Adrenal gland (tissue), 12 donors: ENCODE measurements around the gene RAPGEF2. TPM values are rescaled to one million over a fixed set of nuclear protein-coding genes. Genes with fewer than 3 reads are reported as not detected.
"Not testable (repeated sequence)": the region's sequence is repeated elsewhere in the genome, so short reads cannot be mapped to it uniquely, and the experiment has no call there.

ENCODE experiments used
- DNase-seq, 7 donors: peaks; one replicate each; pipeline ENCODE4 v3.0.0-alpha.2; 2019 to 2020
- H3K27ac ChIP-seq, 5 donors: fragments of 200-600 bp; sonication (generic) in 4 of 5; 1 replicate in 3 of 5; 2 replicates in 2 of 5; pipeline versions ENCODE4 v1.5.1 to v1.8.0; 2016 to 2020; ENCODE audit warnings: mild to moderate bottlenecking in 1 of 5
- H3K27me3 ChIP-seq: fragments of 200-600 bp; 2 replicates; pipeline ENCODE4 v1.8.0; 2021
- H3K36me3 ChIP-seq, 2 donors: fragments of 200-600 bp; replicated peaks in 1 of 2; 1 replicate in 1 of 2; 2 replicates in 1 of 2; pipeline versions ENCODE4 v1.5.1 to v1.8.0; 2018 to 2022
- H3K4me1 ChIP-seq, 2 donors: fragments of 200-600 bp; replicated peaks in 1 of 2; 1 replicate in 1 of 2; 2 replicates in 1 of 2; pipeline versions ENCODE4 v1.5.1 to v1.8.0; 2018 to 2021
- H3K4me3 ChIP-seq, 4 donors: fragments of 200-600 bp; sonication (generic) in 3 of 4; one replicate each; pipeline ENCODE4 v1.5.1; 2016 to 2018
- H3K9me3 ChIP-seq, 3 donors: fragments of 200-600 bp; sonication (generic) in 1 of 3; replicated peaks in 1 of 3; 1 replicate in 2 of 3; 2 replicates in 1 of 3; pipeline versions ENCODE4 v1.5.1 to v1.8.0; 2016 to 2021
- POLR2A ChIP-seq, 2 donors: fragments of 450-650 bp; IDR thresholded peaks; one replicate each; pipeline ENCODE4 v1.6.1; 2017; ENCODE audit warnings: antibody characterized with exemption in 2 of 2, mild to moderate bottlenecking in 2 of 2, moderate library complexity in 1 of 2
- WGBS, 4 donors: extraction: QIAGEN DNeasy Blood & Tissue Kit in 2 of 4; methylation state at CpG; one replicate each; pipeline versions ENCODE4 v1.1.5 to v1.1.7; 2013 to 2017; 5-methylcytosine and 5-hydroxymethylcytosine counted together
- intact Hi-C, 2 donors: fragments of 100-400 bp; cut with DNase I; formaldehyde crosslinking; loops; one replicate each; pipeline versions ENCODE4 v1.14.1 to v1.15.0; 2022 to 2023
- polyA plus RNA-seq, 3 donors: library from polyadenylated mRNA; stranded (reverse); fragments of 200-250 nt in 2 of 3; fragments of 350-450 nt in 1 of 3; fragmentation: Illumina TruSeq in 1 of 3; extraction: RNeasy Lipid Tissue Mini Kit (QIAGEN cat#74804) in 1 of 3; gene quantifications; one replicate each; pipeline ENCODE4 v1.2.3, GENCODE V29; 2013 to 2014
- total RNA-seq, 9 donors: library from RNA; depleted of rRNA in 4 of 9; stranded (reverse); fragments of >200 nt in 4 of 9; fragments of 120-200 nt in 1 of 9; fragmentation: NEBNext Ultra II Directional in 1 of 9; extraction: Animal tissue kit (Norgen Biotek cat#: 25700) in 1 of 9; gene quantifications; one replicate each; pipeline versions ENCODE4 v1.1.0 to v1.2.4, GENCODE V29; 2013 to 2023
- TF ChIP-seq, protein P1 (sequence below), 6 experiments: fragments of 450-650 bp in 4 of 6; fragments of 200-600 bp in 2 of 6; sonication (generic) in 1 of 6; IDR thresholded peaks; 1 replicate in 5 of 6; 2 replicates in 1 of 6; pipeline versions ENCODE4 v1.5.1 to v1.8.0; 2016 to 2021; ENCODE audit warnings: antibody characterized with exemption in 6 of 6, mild to moderate bottlenecking in 2 of 6, moderate library complexity in 1 of 6
- donor health status: healthy with polysubstance abuse.
- donor health status: Bipolar disorder and iron deficiency.
- donor health status: DM: yes; HTN: yes; CAD: no.
- donor health status: DM: no; HTN: no; CAD: no.
- donor health status: DM: no; HTN: no; CAD: no.
- donor health status: DM: yes; HTN: yes; CAD: no.

The RAPGEF2 gene
- total and polyA plus RNA-seq, 12 donors, result 5.2 to 53.9 (median 25.3) TPM

DNA sequence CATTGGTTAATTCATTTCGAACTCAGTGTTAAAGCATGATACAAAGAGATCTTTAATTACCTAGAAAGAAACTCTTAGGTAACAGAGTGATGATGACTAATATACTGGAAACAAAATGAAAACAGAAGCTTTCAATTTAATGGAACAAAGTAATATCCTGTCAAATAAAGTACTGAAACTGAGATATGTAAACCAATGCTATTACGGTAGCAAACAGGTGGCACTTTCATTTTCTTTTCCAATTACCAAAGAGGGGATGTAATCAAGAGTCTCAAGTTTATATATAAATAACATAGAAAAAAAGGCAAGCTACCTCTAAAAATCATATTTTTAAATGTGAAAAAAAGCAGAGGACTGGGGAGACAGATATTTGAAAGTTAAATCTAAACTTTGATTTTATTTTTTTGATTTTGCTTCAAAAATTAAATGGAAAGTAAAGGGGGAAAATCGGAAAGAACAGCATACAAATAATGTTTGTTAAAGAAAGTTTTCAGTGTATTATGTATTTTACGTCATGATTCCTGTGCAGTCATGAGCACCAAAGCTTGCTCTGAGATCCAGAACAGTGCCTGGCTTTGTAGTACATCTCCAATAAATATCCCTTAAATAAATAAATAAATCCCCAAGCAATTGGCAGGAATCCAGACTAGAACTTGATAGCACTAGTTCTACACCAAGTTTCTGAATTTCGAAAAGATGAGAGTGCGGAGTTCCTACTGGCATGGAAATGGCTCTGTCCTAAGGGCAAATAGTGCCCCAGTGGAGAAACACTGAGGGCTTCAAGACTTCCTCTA is 25.0 kb upstream of the RAPGEF2 start:
- Histone ChIP-seq H3K4me1 (no peaks in the 10 kb centered on the region), H3K9me3 (no peaks in the 10 kb centered on the region), H3K27me3 (peaks cover 4% of the 10 kb centered on the region), H3K36me3 (no peaks in the 10 kb centered on the region), H3K27ac (no peak overlapping the region), H3K4me3 (no peak overlapping the region)
- 78 to 82% (median 80%) methylated on average over 6 of the region's 6 CpGs for WGBS, 4 donors
- intact Hi-C loops, result no loop called here
- TF ChIP-seq, protein P1, sequence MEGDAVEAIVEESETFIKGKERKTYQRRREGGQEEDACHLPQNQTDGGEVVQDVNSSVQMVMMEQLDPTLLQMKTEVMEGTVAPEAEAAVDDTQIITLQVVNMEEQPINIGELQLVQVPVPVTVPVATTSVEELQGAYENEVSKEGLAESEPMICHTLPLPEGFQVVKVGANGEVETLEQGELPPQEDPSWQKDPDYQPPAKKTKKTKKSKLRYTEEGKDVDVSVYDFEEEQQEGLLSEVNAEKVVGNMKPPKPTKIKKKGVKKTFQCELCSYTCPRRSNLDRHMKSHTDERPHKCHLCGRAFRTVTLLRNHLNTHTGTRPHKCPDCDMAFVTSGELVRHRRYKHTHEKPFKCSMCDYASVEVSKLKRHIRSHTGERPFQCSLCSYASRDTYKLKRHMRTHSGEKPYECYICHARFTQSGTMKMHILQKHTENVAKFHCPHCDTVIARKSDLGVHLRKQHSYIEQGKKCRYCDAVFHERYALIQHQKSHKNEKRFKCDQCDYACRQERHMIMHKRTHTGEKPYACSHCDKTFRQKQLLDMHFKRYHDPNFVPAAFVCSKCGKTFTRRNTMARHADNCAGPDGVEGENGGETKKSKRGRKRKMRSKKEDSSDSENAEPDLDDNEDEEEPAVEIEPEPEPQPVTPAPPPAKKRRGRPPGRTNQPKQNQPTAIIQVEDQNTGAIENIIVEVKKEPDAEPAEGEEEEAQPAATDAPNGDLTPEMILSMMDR (IDR thresholded peaks at IDR 0.05), result no peak
- no peak for TF ChIP-seq POLR2A (IDR thresholded peaks at IDR 0.05)
- no peak for DNase-seq

DNA sequence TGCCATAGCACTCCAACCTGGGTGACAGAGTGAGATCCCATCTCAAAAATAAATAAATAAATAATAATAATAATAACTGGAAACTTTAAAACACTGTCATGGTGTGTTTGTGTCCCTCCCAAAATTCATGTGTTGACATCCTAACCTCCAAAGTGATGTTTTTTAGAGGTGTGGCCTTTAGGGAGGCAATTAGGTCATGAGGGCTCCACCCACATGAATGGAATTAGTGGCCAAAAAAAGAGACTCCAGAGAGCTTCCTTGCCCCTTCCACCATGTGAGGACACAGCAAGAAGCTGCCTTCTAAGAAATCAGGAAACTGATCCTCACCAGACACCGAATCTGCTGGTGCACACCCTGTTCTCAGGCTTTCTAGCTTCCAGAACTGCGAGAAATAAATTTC is 23.8 kb upstream of the RAPGEF2 start:
- Histone ChIP-seq H3K9me3 (no peaks in the 10 kb centered on the region), H3K4me1 (no peaks in the 10 kb centered on the region), H3K4me3 (no peak overlapping the region), H3K36me3 (no peaks in the 10 kb centered on the region), H3K27ac (no peak overlapping the region), H3K27me3 (peaks cover 4% of the 10 kb centered on the region)
- no peak for DNase-seq
- intact Hi-C loops, result no loop called here
- WGBS, 4 donors, result 68 to 90% (median 79%) methylated on average over 2 of the region's 2 CpGs
- no peak for TF ChIP-seq POLR2A (IDR thresholded peaks at IDR 0.05)
- TF ChIP-seq, protein P1 (IDR thresholded peaks at IDR 0.05), result no peak

DNA sequence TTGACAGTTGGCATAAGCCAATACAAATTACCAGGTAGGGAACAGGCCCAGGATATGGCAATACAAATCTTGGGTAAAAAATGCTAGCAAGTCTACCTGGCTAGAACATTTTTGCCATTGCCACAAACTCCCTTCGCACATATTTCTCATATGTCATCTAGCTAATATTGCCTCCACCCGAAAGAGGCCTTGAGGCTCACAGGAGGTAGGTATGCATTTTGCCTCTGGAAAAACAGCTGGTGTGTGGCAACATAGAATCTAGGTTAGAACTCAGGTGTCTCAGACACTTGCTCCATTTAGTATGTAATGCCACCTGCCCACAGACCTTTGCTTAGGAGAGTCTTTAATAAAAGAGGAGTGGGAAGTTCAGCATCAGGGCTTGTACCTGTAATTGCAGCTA is 16.3 kb upstream of the RAPGEF2 start:
- intact Hi-C loops, result no loop called here
- 94 to 100% (median 98%) methylated on average over 2 of the region's 2 CpGs for WGBS, 4 donors
- H3K27me3 ChIP-seq, result no peaks in the 10 kb centered on the region
- no peak for TF ChIP-seq POLR2A (IDR thresholded peaks at IDR 0.05)
- TF ChIP-seq, protein P1 (IDR thresholded peaks at IDR 0.05), result no peak
- no peak for DNase-seq
- no peaks in the 10 kb centered on the region for H3K4me1 ChIP-seq
- no peaks in the 10 kb centered on the region for H3K9me3 ChIP-seq
- H3K27ac ChIP-seq, result no peak overlapping the region
- no peaks in the 10 kb centered on the region for H3K36me3 ChIP-seq
- no peak overlapping the region for H3K4me3 ChIP-seq

DNA sequence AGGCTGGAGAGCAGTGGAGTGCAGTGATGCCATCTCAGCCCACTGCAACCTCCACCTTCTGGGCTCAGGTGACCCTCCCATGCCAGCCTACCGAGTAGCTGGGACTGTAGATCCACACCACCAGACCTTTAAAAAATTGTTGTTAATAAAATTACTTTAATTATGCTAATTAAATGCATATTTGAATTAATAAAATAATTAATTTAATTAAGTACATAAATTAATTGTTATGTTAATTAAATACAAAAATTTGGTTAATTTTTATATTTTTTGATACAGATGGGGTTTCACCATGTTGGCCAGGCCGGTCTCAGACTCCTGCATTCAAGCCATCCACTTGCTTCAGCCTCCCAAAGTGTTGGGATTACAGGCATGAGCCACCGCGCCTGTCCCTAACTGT is 12.6 kb upstream of the RAPGEF2 start:
- TF ChIP-seq, protein P1 (IDR thresholded peaks at IDR 0.05), result no peak
- no peak for TF ChIP-seq POLR2A (IDR thresholded peaks at IDR 0.05)
- DNase-seq, result no peak
- WGBS, 4 donors, result 91 to 97% (median 93%) methylated on average over 4 of the region's 4 CpGs
- H3K9me3 ChIP-seq, result no peaks in the 10 kb centered on the region
- no peak overlapping the region for H3K27ac ChIP-seq
- H3K36me3 ChIP-seq, result no peaks in the 10 kb centered on the region
- no peak overlapping the region for H3K4me3 ChIP-seq
- no peaks in the 10 kb centered on the region for H3K27me3 ChIP-seq
- intact Hi-C loops, result no loop called here
- H3K4me1 ChIP-seq, result no peaks in the 10 kb centered on the region

DNA sequence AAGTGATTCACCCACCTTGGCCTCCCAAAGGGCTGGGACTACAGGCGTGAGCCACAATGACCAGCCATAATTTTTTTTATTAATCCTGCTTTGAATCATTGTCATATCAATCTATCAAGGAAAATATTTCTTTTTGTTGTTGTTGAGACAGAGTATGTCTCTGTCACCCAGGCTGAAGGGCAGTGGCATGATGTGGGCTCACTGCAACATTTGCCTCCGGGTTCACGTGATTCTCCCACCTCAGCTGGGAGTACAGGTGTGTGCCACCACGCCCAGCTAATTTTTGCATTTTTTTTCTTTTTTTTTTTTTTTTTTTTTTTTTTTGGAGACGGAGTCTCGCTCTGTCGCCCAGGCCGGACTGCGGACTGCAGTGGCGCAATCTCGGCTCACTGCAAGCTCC is 8.7 kb upstream of the RAPGEF2 start:
- H3K4me1 ChIP-seq, DNase-seq, H3K27me3 ChIP-seq, H3K36me3 ChIP-seq, H3K27ac ChIP-seq, H3K9me3 ChIP-seq, intact Hi-C loops, H3K4me3 ChIP-seq: not testable (repeated sequence)
- 84 to 90% (median 88%) methylated on average over 4 to 11 of the region's 11 CpGs for WGBS, 4 donors
